GM04503 (cell line): ENCODE data around the gene DKK3.

Experiments
- DNase-seq: peaks from one replicate; pipeline ENCODE4 v3.0.0-alpha.2; 2012; ENCODE audit warnings: low read depth

DKK3 gene

DNA sequence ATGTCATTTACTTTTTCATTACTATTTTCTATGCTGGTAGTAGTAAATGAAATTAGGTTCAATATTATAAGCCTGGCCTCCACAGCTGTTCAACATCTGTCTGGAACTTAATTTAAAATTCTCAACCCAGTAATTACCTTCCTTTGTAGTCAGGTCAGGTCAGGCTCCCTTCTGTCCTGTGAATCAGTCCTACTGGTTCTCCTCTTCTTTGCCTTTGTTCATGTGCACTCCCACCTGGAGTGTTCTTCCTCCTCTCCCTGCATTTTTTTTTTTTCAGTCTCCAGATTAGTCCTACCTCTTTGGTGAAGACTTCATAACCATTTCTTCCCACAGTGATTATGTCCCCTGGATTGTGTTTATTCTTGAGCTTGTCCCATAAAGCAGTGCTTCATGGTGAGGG, 67.9 kb downstream of the DKK3 start:
- DNase-seq: no peak

DNA sequence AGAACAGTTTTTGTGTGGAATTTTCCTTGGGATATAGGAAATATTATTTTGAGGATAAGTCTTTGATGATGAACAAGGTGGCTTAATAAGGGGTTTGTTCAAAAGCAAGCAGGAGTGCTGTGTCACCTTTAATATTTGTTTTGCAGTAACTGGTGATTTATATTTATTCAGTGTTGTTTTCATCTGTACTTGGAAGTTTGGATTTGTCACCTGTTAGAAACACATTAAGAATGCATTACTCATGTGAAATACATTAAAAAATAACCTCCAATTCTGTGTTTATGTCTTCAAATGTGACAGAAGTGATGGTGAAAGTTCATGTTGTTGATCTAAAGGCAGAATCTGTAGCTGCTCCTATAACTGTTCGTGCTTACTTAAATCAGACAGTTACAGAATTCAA, 70.5 kb downstream of the DKK3 start:
- no peak for DNase-seq

- no peak for DNase-seq
Observed at GRCh38 chr11:11937433-11937832, 71.0 kb downstream of the DKK3 start.

GRCh38 chr11:11935536-11935935, 72.9 kb downstream of the DKK3 start:
- DNase-seq: no peak

GRCh38 chr11:11931461-11932055, 76.9 kb downstream of the DKK3 start:
- DNase-seq: no peak

DNA sequence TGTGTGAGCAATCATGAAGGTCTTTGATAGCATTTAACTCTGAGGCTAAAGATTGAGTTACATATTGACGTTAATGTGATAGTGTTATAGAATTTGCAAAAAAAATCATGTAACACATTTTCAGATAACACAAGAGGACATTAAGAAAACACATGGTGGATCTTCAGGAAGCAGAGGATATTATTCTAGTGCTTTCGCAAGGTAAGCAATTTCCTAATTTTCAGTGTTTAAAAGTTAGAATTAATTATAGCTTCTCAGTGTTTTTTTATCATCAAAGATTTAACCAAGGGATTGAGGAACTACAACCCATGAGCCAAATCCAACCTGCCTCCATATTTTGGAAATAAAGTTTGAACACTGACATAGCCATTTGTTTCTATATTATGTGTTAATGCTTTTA, 78.5 kb downstream of the DKK3 start:
- no peak for DNase-seq

- DNase-seq: no peak
Observed at GRCh38 chr11:11923828-11924227, 84.6 kb downstream of the DKK3 start.

DNA sequence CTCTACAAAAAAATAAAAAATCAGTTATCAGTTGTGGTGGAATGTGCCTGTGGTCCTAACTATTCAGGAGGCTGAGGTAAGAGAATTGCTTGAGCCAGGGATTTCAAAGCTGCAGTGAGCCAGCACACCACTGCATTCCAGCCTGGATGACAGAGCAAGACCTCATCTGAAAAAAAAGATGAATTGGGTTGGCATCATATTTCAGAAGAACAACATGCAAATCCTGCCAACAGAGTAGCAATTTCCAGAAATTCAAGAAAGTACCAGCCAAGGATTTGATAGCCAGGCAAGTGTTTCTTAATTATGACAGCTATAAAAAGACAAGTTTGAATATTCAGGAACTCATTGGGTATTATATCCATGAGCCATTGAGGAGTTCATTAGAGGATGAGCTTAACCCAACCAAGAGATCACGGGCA, 91.4 kb downstream of the DKK3 start:
- DNase-seq: peak; percentile 46

- no peak for DNase-seq
Observed at GRCh38 chr11:11915625-11916024, 92.8 kb downstream of the DKK3 start.

DNA sequence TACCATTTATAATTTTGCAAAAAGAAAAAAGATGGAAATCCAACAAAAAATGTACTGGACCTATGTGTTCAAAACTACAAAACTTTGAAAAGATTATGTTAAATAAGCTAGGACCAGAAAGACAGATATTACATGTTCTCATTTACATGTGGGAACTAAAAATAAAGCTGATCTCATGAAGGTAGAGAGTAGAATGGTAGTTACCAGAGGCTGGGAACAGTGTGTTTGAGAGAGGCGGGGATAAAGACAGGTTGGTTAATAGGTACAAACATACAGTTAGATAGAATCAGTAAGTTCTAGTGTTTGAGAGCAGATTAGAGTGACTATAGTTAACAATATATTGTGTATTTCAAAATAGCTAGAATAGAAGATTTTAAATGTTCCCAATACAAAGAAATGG, 95.0 kb downstream of the DKK3 start:
- no peak for DNase-seq
